HK-2 (cell line): ENCODE data around the gene RSPO3.

ENCODE experiments used
- DNase-seq: peaks from one replicate; pipeline ENCODE4 v3.0.0-alpha.2; 2018; ENCODE audit not compliant: unreplicated experiment

Gene RSPO3

GRCh38 chr6:127111526-127111925 lies 6.9 kb upstream of the RSPO3 start:
- DNase-seq: peak; percentile 71

GRCh38 chr6:127114214-127114760 lies 4.2 kb upstream of the RSPO3 start:
- no peak for DNase-seq

- DNase-seq: no peak
Measured at GRCh38 chr6:127115084-127115655, 3.3 kb upstream of the RSPO3 start.

GRCh38 chr6:127115746-127116145 lies 2.7 kb upstream of the RSPO3 start:
- DNase-seq: no peak

GRCh38 chr6:127117979-127118297 lies 533 bp upstream of the RSPO3 start:
- no peak for DNase-seq

- peak; percentile 58 for DNase-seq
Measured at GRCh38 chr6:127119102-127120022, 891 bp downstream of the RSPO3 start.

GRCh38 chr6:127120023-127120786 lies 1.7 kb downstream of the RSPO3 start:
- DNase-seq: peak; percentile 31

GRCh38 chr6:127120787-127121636 lies 2.5 kb downstream of the RSPO3 start:
- DNase-seq: peak; percentile 77

- no peak for DNase-seq
Measured at GRCh38 chr6:127121637-127121960, 3.1 kb downstream of the RSPO3 start.

GRCh38 chr6:127124172-127124571 lies 5.7 kb downstream of the RSPO3 start:
- no peak for DNase-seq

- no peak for DNase-seq
Measured at GRCh38 chr6:127124680-127125079, 6.2 kb downstream of the RSPO3 start.

GRCh38 chr6:127128066-127128465 lies 9.6 kb downstream of the RSPO3 start:
- DNase-seq: no peak

- no peak for DNase-seq
Measured at GRCh38 chr6:127129251-127129650, 10.8 kb downstream of the RSPO3 start.

GRCh38 chr6:127131275-127131674 lies 12.8 kb downstream of the RSPO3 start:
- no peak for DNase-seq

GRCh38 chr6:127131772-127132376 lies 13.4 kb downstream of the RSPO3 start:
- DNase-seq: no peak

- no peak for DNase-seq
Measured at GRCh38 chr6:127134136-127134535, 15.7 kb downstream of the RSPO3 start.

GRCh38 chr6:127136786-127137185 lies 18.3 kb downstream of the RSPO3 start:
- DNase-seq: no peak

GRCh38 chr6:127146932-127147331 lies 28.5 kb downstream of the RSPO3 start:
- peak; percentile 62 for DNase-seq

- no peak for DNase-seq
Measured at GRCh38 chr6:127147534-127147933, 29.1 kb downstream of the RSPO3 start.

GRCh38 chr6:127148511-127148910 lies 30.0 kb downstream of the RSPO3 start:
- no peak for DNase-seq

- no peak for DNase-seq
Measured at GRCh38 chr6:127154509-127154908, 36.0 kb downstream of the RSPO3 start.
